Fibroblast of lung (primary cell): Measurements from ENCODE around the gene SCMH1.

Source experiments
- CTCF ChIP-seq, 2 donors: IDR thresholded peaks in 1 of 2; conservative IDR thresholded peaks in 1 of 2; 1 replicate in 1 of 2; 2 replicates in 1 of 2; pipeline ENCODE4 v1.5.1; 2011 to 2012; ENCODE audit warnings: low read length in 2 of 2, control low read depth in 1 of 2, inconsistent platforms in 1 of 2, low read depth in 1 of 2, mild to moderate bottlenecking in 1 of 2
- EZH2 ChIP-seq: IDR thresholded peaks from 2 replicates; pipeline ENCODE4 v1.5.1; 2012; ENCODE audit warnings: low read length, control low read depth, mild to moderate bottlenecking; ENCODE audit errors: missing control alignments

- TF ChIP-seq CTCF (conservative IDR thresholded peaks at IDR 0.05 in 1 of 2, IDR thresholded peaks at IDR 0.05 in 1 of 2; ENCODE audit: low read depth in 1 of 2, low read length in 2 of 2) (no peak), EZH2 (no peak)
Observed at GRCh38 chr1:41200728-41201127, 41.4 kb downstream of the SCMH1 start.
